Measurements from ENCODE around the gene WDR91.

DNA sequence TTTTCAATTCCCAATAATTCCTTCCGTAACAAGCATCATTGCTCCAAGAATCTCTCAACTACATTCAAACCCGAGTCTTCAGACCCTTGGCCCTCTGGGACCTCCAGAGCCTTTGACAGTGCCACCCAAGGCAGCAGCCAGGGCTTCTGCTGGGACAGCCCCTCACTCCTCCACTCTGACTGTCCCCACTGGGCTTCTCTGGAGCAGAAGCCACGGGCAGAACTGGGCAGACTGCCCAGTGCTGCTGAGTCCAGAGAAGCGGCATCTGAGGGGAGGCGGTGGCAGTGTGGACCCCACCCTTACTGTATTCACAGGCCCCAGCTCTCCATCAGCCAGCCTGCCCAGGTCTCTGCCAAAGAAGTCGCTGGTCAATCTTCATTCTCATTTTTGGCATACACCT, 49.7 kb downstream of the WDR91 start:
- TF ChIP-seq, protein P1, sequence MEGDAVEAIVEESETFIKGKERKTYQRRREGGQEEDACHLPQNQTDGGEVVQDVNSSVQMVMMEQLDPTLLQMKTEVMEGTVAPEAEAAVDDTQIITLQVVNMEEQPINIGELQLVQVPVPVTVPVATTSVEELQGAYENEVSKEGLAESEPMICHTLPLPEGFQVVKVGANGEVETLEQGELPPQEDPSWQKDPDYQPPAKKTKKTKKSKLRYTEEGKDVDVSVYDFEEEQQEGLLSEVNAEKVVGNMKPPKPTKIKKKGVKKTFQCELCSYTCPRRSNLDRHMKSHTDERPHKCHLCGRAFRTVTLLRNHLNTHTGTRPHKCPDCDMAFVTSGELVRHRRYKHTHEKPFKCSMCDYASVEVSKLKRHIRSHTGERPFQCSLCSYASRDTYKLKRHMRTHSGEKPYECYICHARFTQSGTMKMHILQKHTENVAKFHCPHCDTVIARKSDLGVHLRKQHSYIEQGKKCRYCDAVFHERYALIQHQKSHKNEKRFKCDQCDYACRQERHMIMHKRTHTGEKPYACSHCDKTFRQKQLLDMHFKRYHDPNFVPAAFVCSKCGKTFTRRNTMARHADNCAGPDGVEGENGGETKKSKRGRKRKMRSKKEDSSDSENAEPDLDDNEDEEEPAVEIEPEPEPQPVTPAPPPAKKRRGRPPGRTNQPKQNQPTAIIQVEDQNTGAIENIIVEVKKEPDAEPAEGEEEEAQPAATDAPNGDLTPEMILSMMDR (conservative IDR thresholded peaks at IDR 0.05), result no peak
- no peak for TF ChIP-seq ZFX (IDR thresholded peaks at IDR 0.05)

Data from C4-2B (cell line).